ENCODE data around the gene NEK9. TPM values are rescaled to one million over a fixed set of nuclear protein-coding genes. Genes with fewer than 3 reads are reported as not detected.

The NEK9 gene
- total and polyA plus RNA-seq, 9 of the 15 experiments (the other 6 are each of a cell fraction or from before 2014, with no cell fraction given): 2.8 to 39.6 (median 19.8) TPM

GRCh38 chr14:75050852-75051555, 75.8 kb downstream of the NEK9 start, which contains the start of gene MLH3 (continued):
- TF ChIP-seq SIRT6 (IDR thresholded peaks at IDR 0.05; ENCODE audit: low read depth, low read length): no peak
- TF ChIP-seq UBTF (IDR thresholded peaks at IDR 0.05; ENCODE audit: borderline replicate concordance in 1 of 2, low read depth in 2 of 2, low read length in 2 of 2): 0 out of 4 replicates have a peak, but pooled peaks of 1 of the 2 experiments have one; percentile 61
- no peak for TF ChIP-seq NFIX (CRISPR knock-in tag; IDR thresholded peaks at IDR 0.05; ENCODE audit: low read depth)
- no peak for TF ChIP-seq NFRKB (IDR thresholded peaks at IDR 0.05; ENCODE audit: low read depth)
- TF ChIP-seq ZNF764 (CRISPR knock-in tag; IDR thresholded peaks at IDR 0.05; ENCODE audit: low read depth): no peak
- TF ChIP-seq ZNF699 (CRISPR knock-in tag; IDR thresholded peaks at IDR 0.05; ENCODE audit: insufficient replicate concordance): no peak
- TF ChIP-seq MTA3 (IDR thresholded peaks at IDR 0.05; ENCODE audit: borderline replicate concordance): peak; percentile 26; the same call in 1 of the 2 replicates
- TF ChIP-seq ZNF280B (CRISPR knock-in tag; IDR thresholded peaks at IDR 0.05): no peak
- no peak for TF ChIP-seq E2F8 (IDR thresholded peaks at IDR 0.05; ENCODE audit: low read depth, partially characterized antibody)
- TF ChIP-seq, protein P1, sequence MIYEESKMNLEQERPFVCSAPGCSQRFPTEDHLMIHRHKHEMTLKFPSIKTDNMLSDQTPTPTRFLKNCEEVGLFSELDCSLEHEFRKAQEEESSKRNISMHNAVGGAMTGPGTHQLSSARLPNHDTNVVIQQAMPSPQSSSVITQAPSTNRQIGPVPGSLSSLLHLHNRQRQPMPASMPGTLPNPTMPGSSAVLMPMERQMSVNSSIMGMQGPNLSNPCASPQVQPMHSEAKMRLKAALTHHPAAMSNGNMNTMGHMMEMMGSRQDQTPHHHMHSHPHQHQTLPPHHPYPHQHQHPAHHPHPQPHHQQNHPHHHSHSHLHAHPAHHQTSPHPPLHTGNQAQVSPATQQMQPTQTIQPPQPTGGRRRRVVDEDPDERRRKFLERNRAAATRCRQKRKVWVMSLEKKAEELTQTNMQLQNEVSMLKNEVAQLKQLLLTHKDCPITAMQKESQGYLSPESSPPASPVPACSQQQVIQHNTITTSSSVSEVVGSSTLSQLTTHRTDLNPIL (CRISPR knock-in tag; IDR thresholded peaks at IDR 0.05): no peak
- peak in 1 of 2 experiments; percentile 26; a peak in 1 of 4 replicates for TF ChIP-seq HDAC1 (IDR thresholded peaks at IDR 0.05)
- TF ChIP-seq XRCC3 (IDR thresholded peaks at IDR 0.05): no peak
- TF ChIP-seq POLR2A (conservative IDR thresholded peaks at IDR 0.05): peak; percentile 73
- no peak for TF ChIP-seq FUS (optimal IDR thresholded peaks at IDR 0.05; ENCODE audit: low read depth, low read length)
- TF ChIP-seq ILF3 (IDR thresholded peaks at IDR 0.05; ENCODE audit: borderline replicate concordance): no peak
- 0 out of 2 replicates have a peak, but pooled peaks have one; percentile 22 for TF ChIP-seq DMBX1 (CRISPR knock-in tag; IDR thresholded peaks at IDR 0.05; ENCODE audit: borderline replicate concordance)
